Measurements from ENCODE around the gene SCN2B.

The SCN2B gene

GRCh38 chr11:118152552-118153471, 23.6 kb downstream of the SCN2B start, which contains the start of gene SCN4B:
TSS of gene SCN4B (minus strand) at chr11:118152823. CDS start at chr11:118152673, 150 bp downstream.
- DNase-seq, result peak; percentile 20

- DNase-seq, result no peak
Measured at GRCh38 chr11:118152020-118152551, 24.4 kb downstream of the SCN2B start.

- no peak for DNase-seq
Measured at GRCh38 chr11:118151431-118151830, 25.0 kb downstream of the SCN2B start.

- DNase-seq, result no peak
Measured at GRCh38 chr11:118149493-118149892, 26.9 kb downstream of the SCN2B start.

GRCh38 chr11:118148856-118149255, 27.6 kb downstream of the SCN2B start:
- DNase-seq, result no peak

GRCh38 chr11:118148240-118148639, 28.2 kb downstream of the SCN2B start:
- DNase-seq, result no peak

- DNase-seq, result no peak
Measured at GRCh38 chr11:118147502-118147901, 28.9 kb downstream of the SCN2B start.

- no peak for DNase-seq
Measured at GRCh38 chr11:118146554-118146953, 29.9 kb downstream of the SCN2B start.

- peak; percentile 96 for DNase-seq
Measured at GRCh38 chr11:118145285-118146227, 30.9 kb downstream of the SCN2B start.

GRCh38 chr11:118144301-118145268, 31.9 kb downstream of the SCN2B start:
- no peak for DNase-seq

GRCh38 chr11:118143661-118144185, 32.7 kb downstream of the SCN2B start:
- DNase-seq, result no peak

GRCh38 chr11:118142809-118143208, 33.6 kb downstream of the SCN2B start:
- DNase-seq, result no peak

GRCh38 chr11:118142081-118142480, 34.4 kb downstream of the SCN2B start:
- no peak for DNase-seq

GRCh38 chr11:118139578-118139977, 36.9 kb downstream of the SCN2B start:
- DNase-seq, result no peak

- DNase-seq, result no peak
Measured at GRCh38 chr11:118138839-118139420, 37.5 kb downstream of the SCN2B start.

- DNase-seq, result no peak
Measured at GRCh38 chr11:118136801-118137200, 39.6 kb downstream of the SCN2B start.

GRCh38 chr11:118136341-118136740, 40.1 kb downstream of the SCN2B start:
- DNase-seq, result no peak

GRCh38 chr11:118135796-118136165, 40.7 kb downstream of the SCN2B start:
- DNase-seq, result no peak

GRCh38 chr11:118135051-118135795, 41.2 kb downstream of the SCN2B start:
- DNase-seq, result no peak

GRCh38 chr11:118133816-118134215, 42.6 kb downstream of the SCN2B start:
- no peak for DNase-seq

Measured in CD4-positive, alpha-beta T cell treated with Interleukin-17A for 4 hours (primary cell).